ENCODE measurements around the gene STX8. TPM values are rescaled to one million over a fixed set of nuclear protein-coding genes. Genes with fewer than 3 reads are reported as not detected.

STX8 gene
- total and polyA plus RNA-seq, 8 donors: 51.9 to 63.4 (median 56.5) TPM

DNA sequence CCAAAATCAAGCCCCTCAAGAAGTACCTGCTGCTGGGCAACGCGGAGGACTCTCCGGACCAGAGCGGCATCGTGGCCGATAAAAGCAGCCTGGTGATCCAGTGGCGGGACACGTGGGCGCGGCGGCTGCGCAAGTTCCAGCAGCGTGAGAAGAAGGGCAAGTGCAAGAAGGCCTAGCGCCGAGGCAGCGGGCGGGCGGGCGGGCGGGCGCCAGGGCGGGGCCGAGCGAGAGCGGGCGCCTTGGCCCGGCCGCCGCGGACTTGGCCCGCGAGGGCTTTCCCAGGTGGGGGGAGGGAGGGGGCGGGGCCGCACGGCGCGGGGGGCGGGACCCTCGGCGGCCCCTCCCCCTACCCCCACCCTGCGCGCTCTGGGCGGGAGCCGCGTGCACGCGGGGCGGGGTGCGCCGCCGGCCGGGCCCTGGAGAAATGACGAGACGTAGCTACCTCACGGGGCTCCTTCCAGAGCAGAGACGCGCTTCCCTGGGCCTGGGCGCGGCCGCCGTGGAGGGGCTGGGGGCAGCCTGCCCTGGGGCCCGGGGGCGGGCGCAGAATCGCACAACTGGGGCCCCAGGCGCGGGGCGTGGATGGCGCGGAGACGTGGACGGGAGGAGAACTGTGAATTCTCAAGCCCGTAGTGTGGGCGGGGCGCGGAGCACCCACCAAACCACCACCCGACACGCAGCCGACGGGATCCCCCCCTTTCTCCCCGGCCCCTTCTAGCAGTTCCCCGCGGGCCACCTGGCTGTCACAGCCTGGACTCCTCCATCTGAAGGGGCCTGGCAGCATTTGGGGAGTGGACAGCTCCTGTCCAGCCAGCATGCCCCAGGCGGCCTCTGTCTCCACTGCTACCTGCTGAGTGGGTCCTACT is 335.6 kb downstream of the STX8 start:
- H3K9me3 ChIP-seq: no peaks in the 10 kb centered on the region
- DNase-seq (peak; percentile 38 to 88 (median 71)), ATAC-seq (peak; percentile 87)
- no peaks in the 10 kb centered on the region for H3K36me3 ChIP-seq
- H3K4me3 ChIP-seq: peak overlapping the region; percentile 33 to 40
- H3K27ac ChIP-seq: peak overlapping the region; percentile 78 to 85
- TF ChIP-seq, protein P1, sequence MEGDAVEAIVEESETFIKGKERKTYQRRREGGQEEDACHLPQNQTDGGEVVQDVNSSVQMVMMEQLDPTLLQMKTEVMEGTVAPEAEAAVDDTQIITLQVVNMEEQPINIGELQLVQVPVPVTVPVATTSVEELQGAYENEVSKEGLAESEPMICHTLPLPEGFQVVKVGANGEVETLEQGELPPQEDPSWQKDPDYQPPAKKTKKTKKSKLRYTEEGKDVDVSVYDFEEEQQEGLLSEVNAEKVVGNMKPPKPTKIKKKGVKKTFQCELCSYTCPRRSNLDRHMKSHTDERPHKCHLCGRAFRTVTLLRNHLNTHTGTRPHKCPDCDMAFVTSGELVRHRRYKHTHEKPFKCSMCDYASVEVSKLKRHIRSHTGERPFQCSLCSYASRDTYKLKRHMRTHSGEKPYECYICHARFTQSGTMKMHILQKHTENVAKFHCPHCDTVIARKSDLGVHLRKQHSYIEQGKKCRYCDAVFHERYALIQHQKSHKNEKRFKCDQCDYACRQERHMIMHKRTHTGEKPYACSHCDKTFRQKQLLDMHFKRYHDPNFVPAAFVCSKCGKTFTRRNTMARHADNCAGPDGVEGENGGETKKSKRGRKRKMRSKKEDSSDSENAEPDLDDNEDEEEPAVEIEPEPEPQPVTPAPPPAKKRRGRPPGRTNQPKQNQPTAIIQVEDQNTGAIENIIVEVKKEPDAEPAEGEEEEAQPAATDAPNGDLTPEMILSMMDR (IDR thresholded peaks at IDR 0.05): no peak
- H3K27me3 ChIP-seq: peaks cover 0 to 22% of the 10 kb centered on the region in 2 donors
- intact Hi-C loops (cut with DNase I): no loop called here
- H3K4me1 ChIP-seq: peaks cover 8 to 21% of the 10 kb centered on the region in 2 donors

DNA sequence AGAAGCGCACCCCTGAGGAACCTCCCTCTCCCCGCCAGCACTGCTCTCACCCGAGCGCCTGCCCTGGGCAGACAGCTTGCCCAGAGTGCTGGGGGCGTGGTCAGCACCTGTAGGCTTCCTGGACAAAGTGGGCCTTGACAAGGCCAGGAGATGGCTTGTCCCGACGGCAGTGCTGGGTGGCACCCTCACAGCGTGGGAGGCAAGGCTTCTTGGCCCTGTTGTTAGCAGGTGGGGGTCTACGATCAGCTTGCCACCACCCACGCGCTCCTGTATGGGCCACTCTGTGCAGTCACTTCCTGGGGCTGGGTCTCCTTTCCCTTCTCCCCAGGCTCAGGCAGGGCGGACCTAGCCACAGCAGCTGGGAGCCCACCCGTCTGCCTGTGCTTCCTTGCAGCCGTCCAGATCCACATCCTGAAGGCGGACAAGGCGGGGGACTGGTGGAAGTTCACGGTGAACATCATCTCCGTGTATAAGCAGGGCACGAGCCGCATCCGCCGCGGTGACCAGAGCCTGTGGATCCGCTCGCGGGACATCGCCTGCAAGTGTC is 336.3 kb downstream of the STX8 start:
- DNase-seq (peak in 1 of 4 donors; percentile 74), ATAC-seq (peak; percentile 5)
- Histone ChIP-seq H3K36me3 (no peaks in the 10 kb centered on the region), H3K27me3 (peaks cover 0 to 30% of the 10 kb centered on the region in 2 donors), H3K4me3 (peak overlapping the region; percentile 19 to 40), H3K9me3 (no peaks in the 10 kb centered on the region), H3K27ac (peak overlapping the region in 1 of 2 donors; percentile 61), H3K4me1 (peaks cover 8 to 21% of the 10 kb centered on the region in 2 donors)
- TF ChIP-seq, protein P1 (IDR thresholded peaks at IDR 0.05): no peak
- intact Hi-C loops (cut with DNase I): no loop called here

DNA sequence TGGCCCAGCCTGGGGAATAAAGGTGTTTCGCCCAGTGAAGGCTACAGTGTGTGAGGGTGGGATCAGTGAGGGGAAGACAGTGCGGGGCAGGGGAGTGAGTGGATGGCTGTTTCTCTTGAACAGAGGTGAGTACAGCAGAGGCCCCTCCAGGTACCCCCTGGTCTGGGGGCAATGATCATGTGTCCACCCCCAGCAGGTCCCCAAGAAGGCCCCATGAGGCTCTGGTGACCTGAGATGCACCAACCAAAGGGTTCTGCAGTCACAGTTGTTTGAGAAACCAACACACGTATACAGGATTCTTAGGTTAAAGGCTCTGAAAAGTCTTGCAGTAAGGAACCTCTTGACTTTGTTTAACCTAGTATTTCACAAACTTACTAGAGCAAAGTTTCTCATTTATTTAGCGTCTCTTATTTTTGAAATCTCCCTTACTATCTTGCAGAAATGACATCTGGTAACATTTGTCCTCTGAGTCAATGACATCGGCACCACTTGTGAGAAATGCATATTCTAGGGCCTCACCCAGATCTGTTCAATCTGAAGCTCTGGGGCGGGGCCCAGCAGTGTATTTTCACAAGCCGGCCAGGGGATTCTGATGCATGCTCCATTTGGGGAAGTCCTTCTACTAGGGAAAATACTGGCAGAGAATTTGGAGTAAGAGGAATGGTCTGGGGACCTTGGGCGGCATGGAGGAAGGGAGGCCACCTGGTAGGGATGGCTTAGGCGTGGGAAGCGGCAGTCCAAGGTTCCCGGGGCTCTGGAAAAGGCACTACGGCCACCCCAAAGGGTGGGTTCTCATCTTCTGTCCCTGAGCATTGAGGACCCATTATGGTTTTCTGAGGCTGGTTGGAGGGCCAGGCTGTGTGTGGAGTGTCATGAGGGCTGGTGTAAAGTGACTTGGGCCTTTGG is 337.0 kb downstream of the STX8 start:
- intact Hi-C loops (cut with DNase I): no loop called here
- ATAC-seq: no peak
- no peak overlapping the region for H3K4me3 ChIP-seq
- TF ChIP-seq, protein P1 (IDR thresholded peaks at IDR 0.05): no peak
- DNase-seq: no peak
- H3K4me1 ChIP-seq: peaks cover 4 to 21% of the 10 kb centered on the region in 2 donors
- no peaks in the 10 kb centered on the region for H3K36me3 ChIP-seq
- H3K9me3 ChIP-seq: no peaks in the 10 kb centered on the region
- peaks cover 0 to 37% of the 10 kb centered on the region in 2 donors for H3K27me3 ChIP-seq
- no peak overlapping the region for H3K27ac ChIP-seq

DNA sequence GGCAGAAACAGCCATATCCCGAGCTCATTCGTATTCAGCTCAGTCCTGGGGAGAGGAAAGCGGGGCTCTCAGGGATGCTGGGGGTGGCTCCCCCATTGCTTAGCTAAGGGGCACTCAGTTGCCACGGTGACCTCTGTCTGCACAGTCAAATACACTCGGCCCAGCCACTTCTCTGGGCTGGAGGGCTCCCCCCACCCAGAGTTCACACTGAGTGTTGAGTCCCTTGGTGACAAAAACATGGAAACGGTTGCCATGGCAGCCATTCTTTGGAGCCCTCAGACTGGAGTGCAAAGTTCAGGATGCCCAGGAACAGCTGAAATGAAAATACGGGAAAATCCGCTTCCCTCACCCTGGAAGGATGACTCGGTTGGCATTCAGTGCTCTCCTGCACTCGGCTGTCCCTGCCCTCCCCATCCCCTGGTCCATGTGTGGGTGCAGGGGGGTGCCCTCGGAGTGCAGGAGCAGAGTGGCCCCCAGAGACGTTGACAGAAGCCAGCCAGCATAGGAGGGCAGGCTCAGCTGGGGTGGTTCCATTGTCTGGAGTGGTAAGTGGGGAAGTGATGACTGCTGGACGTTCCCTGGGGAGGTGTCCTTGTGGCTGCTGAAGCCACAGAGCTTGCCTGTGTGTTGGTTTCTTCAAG is 337.8 kb downstream of the STX8 start:
- Histone ChIP-seq H3K4me1 (peaks cover 4 to 21% of the 10 kb centered on the region in 2 donors), H3K27ac (no peak overlapping the region), H3K36me3 (no peaks in the 10 kb centered on the region), H3K4me3 (no peak overlapping the region), H3K27me3 (peaks cover 3 to 45% of the 10 kb centered on the region in 2 donors), H3K9me3 (no peaks in the 10 kb centered on the region)
- TF ChIP-seq, protein P1 (IDR thresholded peaks at IDR 0.05): no peak
- ATAC-seq (no peak), DNase-seq (no peak)
- intact Hi-C loops (cut with DNase I): no loop called here

Data from left lung (tissue), 10 donors.